Endothelial cell of coronary artery (primary cell): ENCODE results near the gene SRXN1. TPM values are rescaled to one million over a fixed set of nuclear protein-coding genes. Genes with fewer than 3 reads are reported as not detected.

Source experiments
- total RNA-seq: library from RNA; depleted of rRNA; stranded (reverse); fragments of >200 nt; gene quantifications from 2 replicates; pipeline ENCODE4 v1.2.3, GENCODE V29; 2014

SRXN1 gene
- total RNA-seq: 46.2 and 52.0 TPM in 2 replicates

DNA sequence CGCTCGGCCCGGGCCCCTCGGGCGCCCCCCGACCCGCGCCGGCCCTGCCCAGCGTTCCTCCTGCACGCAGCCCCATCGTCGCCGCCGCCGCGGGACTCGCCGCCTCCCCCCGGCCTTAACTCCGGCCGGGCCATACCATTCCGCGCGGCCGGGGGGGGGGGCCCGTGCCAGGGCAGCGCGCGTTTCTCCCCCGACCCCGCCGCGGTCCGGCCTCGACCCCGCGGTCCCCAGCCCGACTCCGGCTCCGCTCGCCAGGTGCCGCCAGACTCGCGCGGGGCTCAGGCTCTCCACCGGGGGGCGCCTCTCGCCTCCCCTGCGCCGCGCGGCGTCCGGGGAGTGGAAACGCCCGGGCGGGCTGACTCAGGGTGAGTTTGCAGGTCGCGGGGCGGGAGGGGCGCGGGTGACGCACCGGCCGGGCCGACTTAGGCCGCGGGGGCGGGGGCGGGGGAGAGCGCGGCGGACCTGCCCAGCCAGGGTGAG is at the start of gene SRXN1:
Gene SRXN1, minus strand, starts transcription at position 91 of the 480 bp plus-strand sequence. Its CDS starts 15 bp downstream, at position 76.

DNA sequence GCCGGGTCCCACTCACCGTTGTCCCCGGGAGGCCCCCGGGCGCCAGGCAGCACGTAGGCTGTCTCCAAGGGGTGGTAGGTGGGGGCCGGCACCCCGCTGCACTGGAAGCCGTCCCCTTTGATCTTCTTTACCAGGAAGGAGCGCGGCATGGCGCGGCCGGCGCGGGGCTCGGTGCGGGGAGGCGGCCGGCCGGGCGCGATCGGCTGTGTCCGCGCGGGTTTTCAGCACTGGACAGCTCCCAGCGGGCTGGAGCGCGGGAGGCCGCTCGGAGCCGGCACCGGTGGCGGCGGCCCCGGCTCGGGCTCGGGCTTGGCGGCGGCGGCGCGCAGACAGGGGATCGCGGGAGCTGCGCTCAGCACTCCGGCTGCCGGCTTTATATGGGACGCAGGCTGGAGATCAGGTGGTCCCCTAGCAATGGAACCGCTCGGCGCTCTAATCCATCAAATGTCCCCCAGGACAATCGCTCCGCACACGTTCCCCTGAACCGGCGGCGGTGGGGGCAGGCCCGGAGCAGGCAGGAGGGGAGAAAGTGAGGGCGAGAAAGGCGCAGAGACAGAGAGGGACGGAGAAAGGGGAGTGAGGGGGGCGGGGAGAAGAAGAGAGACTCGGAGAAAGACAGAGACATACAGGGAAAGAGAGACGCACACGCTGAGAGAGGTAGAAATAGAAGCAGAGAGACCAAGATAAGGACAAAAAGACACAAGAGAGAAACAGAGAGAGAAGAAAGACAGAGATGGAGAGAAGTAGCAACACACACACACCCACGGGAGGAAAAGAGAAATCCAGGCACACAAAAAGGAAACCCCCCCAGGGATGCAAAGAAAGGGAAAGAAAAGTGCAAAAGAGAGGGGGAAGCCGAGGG is 22.7 kb upstream of the SRXN1 start, which contains the start of gene SCRT2:
Gene SCRT2, minus strand, starts transcription at position 350 of the 862 bp plus-strand sequence. Its CDS starts 201 bp downstream, at position 149.

DNA sequence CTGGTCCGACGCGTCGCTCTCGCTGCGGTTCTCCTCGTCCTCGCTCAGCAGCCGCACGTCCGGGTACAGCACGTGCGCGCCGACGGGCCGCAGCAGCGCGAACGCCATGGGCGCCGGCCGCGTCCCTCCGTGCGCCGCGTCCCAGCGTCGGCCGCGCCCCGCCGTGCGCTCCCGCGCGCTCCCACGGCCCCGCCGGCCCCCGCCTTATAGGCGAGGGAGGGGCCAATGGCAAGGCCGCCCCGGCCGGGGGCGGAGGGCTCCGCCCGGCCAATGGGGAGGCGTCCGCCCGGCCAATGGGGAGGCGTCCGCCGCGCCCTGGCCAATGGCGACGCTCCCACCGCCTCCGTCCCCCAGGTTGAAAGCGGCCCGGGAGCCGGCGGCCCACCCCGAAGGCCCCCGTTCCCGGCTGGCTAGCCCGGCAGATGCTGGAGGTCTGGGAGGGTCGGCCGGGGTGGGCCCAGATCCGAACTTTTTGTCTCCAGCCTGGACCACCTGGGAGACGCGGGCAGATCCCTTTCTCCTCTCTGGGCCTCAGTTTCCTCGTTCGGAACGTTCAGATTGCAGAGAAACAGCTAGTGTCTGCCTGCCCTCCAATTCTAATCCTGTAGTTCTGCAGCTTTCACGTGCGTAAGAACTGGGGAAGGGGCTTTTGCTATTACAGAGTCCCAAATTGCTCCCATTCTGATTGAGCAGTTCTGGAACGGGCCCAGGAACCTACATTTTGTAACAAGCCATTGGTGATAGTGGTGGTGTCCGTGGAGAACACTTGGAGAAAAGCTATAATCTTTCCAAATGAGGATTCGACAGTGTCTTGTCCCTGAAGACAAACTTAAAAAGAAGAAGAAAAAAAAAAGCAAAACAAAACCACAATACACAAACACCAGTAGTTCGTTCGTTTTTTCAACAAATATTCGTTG is 42.6 kb downstream of the SRXN1 start, which contains the start of gene TCF15:
Gene TCF15, minus strand, starts transcription at position 180 of the 917 bp plus-strand sequence. Its CDS starts 72 bp downstream, at position 108.

Other genes starting within 250 kb of the SRXN1 start
- gene RBCK1, start 244.9 kb downstream of the SRXN1 start, total RNA-seq: 54.0 and 76.1 TPM in 2 replicates
- 20.1 and 24.7 TPM in 2 replicates for gene TBC1D20, start 190.7 kb downstream of the SRXN1 start, total RNA-seq
- gene CSNK2A1, start 109.4 kb downstream of the SRXN1 start, total RNA-seq: 104 and 116 TPM in 2 replicates
- 0.09 and 0.90 TPM in 2 replicates for gene TCF15, start 42.9 kb downstream of the SRXN1 start, total RNA-seq
- gene SCRT2, start 22.6 kb upstream of the SRXN1 start, total RNA-seq: not detected in 2 replicates
- gene SLC52A3, start 115.3 kb upstream of the SRXN1 start, total RNA-seq: under 0.01 TPM in 1 of 2 replicates, not detected in the other
- gene FAM110A, start 180.5 kb upstream of the SRXN1 start, total RNA-seq: 2.5 TPM in 2 replicates